ENCODE data around the gene CD83. TPM values are rescaled to one million over a fixed set of nuclear protein-coding genes. Genes with fewer than 3 reads are reported as not detected.

Gene CD83
- total and polyA plus RNA-seq, 2 of the 4 experiments (the other 2 are of a cell fraction), result 2.0 to 2.5 TPM

DNA sequence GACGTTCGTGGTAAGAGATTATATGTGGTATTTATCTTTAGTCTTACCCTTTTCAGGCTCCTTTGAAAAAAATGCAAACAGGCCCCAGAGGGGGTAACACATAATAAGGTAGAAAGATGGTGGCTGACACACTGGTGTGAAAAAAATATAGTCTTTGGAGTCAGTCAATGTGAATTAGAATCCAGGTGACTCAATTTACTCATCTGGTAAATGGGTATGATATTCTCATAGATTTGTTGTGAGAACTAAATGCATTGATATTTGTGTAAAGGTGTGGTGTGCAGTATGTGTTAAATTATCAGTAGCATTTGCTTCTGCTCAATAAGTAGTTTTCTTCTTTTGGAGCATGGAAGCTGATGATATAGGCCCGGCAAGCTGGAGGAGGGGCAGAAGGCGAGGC, 25.7 kb downstream of the CD83 start:
- no peak overlapping the region for H3K23ac ChIP-seq (ENCODE audit: low read depth, low read length)
- no peak overlapping the region for H3K14ac ChIP-seq (replicated peaks; ENCODE audit: low read depth, low read length)
- no peak overlapping the region for H2BK15ac ChIP-seq (ENCODE audit: low read depth, low read length)
- ChIA-PET POLR2A (ENCODE audit: unreplicated experiment) (no interaction called here), CTCF (no interaction called here)
- dilution Hi-C loops (cut with HindIII; ENCODE audit: low sequenced_read_pairs, unreplicated experiment) (no loop called here), intact Hi-C loops (cut with micrococcal nuclease) (loop anchor here (5.0 kb wide), 1 partner anchor 76 kb away; no protein-coding TSS in a partner anchor), in situ Hi-C loops (cut with MboI; ENCODE audit: low sequenced_read_pairs) (loop anchor here (5.0 kb wide), 1 partner anchor 236 kb away; no protein-coding TSS in a partner anchor)
- H2BK5ac ChIP-seq (ENCODE audit: low read depth, low read length, poor library complexity, severe bottlenecking), result no peak overlapping the region
- H3K9me1 ChIP-seq (ENCODE audit: insufficient read depth, low read length), result no peaks in the 10 kb centered on the region
- H2AK9ac ChIP-seq (replicated peaks; ENCODE audit: low read depth, low read length, poor library complexity), result no peak overlapping the region
- H3K79me1 ChIP-seq (ENCODE audit: low read depth in 1 of 2, low read length in 2 of 2), result no peaks in the 10 kb centered on the region
- peaks cover 29% of the 10 kb centered on the region for H3K27me3 ChIP-seq (ENCODE audit: control insufficient read depth, insufficient read depth, low read length)
- no peak for ATAC-seq (ENCODE audit: low read depth)
- no peak overlapping the region for H4K8ac ChIP-seq (ENCODE audit: low read depth in 2 of 2, low read length in 2 of 2)
- no peak overlapping the region for H3K27ac ChIP-seq (ENCODE audit: insufficient read depth, low read length)
- H3K56ac ChIP-seq (ENCODE audit: extremely low read depth, insufficient read depth, low read length), result no peak overlapping the region
- H2BK120ac ChIP-seq (ENCODE audit: low read depth, low read length), result no peak overlapping the region
- no peak for DNase-seq
- no peaks in the 10 kb centered on the region for H3K9me3 ChIP-seq (ENCODE audit: control insufficient read depth, insufficient read depth, low read length)
- H2BK20ac ChIP-seq (ENCODE audit: low read depth, low read length), result no peak overlapping the region
- H3K4me2 ChIP-seq (ENCODE audit: low read depth, low read length), result no peak overlapping the region
- no peak overlapping the region for H2AK5ac ChIP-seq (ENCODE audit: low read depth, low read length)
- no peaks in the 10 kb centered on the region for H3K36me3 ChIP-seq (ENCODE audit: control insufficient read depth, insufficient read depth, low read length)
- no peak overlapping the region for H2AFZ ChIP-seq (replicated peaks; ENCODE audit: low read length, poor library complexity)
- H3K4me1 ChIP-seq (ENCODE audit: control insufficient read depth, insufficient read depth, low read length), result no peaks in the 10 kb centered on the region
- H4K91ac ChIP-seq (ENCODE audit: insufficient read depth, low read depth, low read length), result no peak overlapping the region
- BruUV-seq (replicated peaks), result no TSS peak
- H3K4me3 ChIP-seq (ENCODE audit: insufficient read depth, low read depth, low read length), result no peak overlapping the region
- no peak overlapping the region for H3K4ac ChIP-seq (ENCODE audit: low read depth, low read length)
- no peak overlapping the region for H3K18ac ChIP-seq (ENCODE audit: low read depth, low read length)
- no peaks in the 10 kb centered on the region for H4K20me1 ChIP-seq (ENCODE audit: insufficient read depth, low read length)
- TF ChIP-seq CTCF (conservative IDR thresholded peaks at IDR 0.05; ENCODE audit: low read depth, low read length) (no peak), CEBPB (IDR thresholded peaks at IDR 0.05; ENCODE audit: low read depth, low read length) (no peak), FOS (IDR thresholded peaks at IDR 0.05; ENCODE audit: low read depth, low read length) (no peak), MAFK (IDR thresholded peaks at IDR 0.05; ENCODE audit: low read depth, low read length) (no peak), MXI1 (IDR thresholded peaks at IDR 0.05; ENCODE audit: borderline replicate concordance, low read depth, low read length) (no peak), MAZ (IDR thresholded peaks at IDR 0.05; ENCODE audit: borderline replicate concordance, low read depth, low read length) (no peak), RCOR1 (IDR thresholded peaks at IDR 0.05; ENCODE audit: insufficient replicate concordance, low read length) (no peak), BHLHE40 (IDR thresholded peaks at IDR 0.05; ENCODE audit: low read depth, low read length) (no peak)
- TF ChIP-seq, protein P1, sequence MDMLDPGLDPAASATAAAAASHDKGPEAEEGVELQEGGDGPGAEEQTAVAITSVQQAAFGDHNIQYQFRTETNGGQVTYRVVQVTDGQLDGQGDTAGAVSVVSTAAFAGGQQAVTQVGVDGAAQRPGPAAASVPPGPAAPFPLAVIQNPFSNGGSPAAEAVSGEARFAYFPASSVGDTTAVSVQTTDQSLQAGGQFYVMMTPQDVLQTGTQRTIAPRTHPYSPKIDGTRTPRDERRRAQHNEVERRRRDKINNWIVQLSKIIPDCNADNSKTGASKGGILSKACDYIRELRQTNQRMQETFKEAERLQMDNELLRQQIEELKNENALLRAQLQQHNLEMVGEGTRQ (IDR thresholded peaks at IDR 0.05; ENCODE audit: low read depth, low read length), result no peak
- H4K5ac ChIP-seq (ENCODE audit: low read depth, low read length), result no peak overlapping the region
- 100% methylated on average over 1 of the region's 4 CpGs; no CpG with 5 or more reads in 1 of the 2 experiments for WGBS, 2 experiments (ENCODE audit: extremely low coverage in 2 of 2, insufficient read length in 1 of 2)
- no peak overlapping the region for H3K9ac ChIP-seq (ENCODE audit: low read depth, low read length)

Measured in IMR-90 (cell line).